K562 (cell line): ENCODE results near the gene CRYBG1. TPM values are rescaled to one million over a fixed set of nuclear protein-coding genes. Genes with fewer than 3 reads are reported as not detected.

Experiments used
- CHAMP1 ChIP-seq: fragments of 450-650 bp; IDR thresholded peaks from 2 replicates; pipeline ENCODE4 v1.6.1; 2016; ENCODE audit warnings: mild to moderate bottlenecking
- FOXK2 ChIP-seq, 2 experiments: fragments of 450-650 bp; IDR thresholded peaks in 1 of 2; conservative IDR thresholded peaks in 1 of 2; 2 replicates each; pipeline ENCODE4 v1.6.1; 2016; ENCODE audit warnings: low read depth in 2 of 2, mild to moderate bottlenecking in 1 of 2
- NFIX ChIP-seq: fragments of 250-450 bp; sonication (Bioruptor Pico); IDR thresholded peaks from 2 replicates; pipeline ENCODE4 v1.4.0; 2020; ENCODE audit warnings: low read depth, mild to moderate bottlenecking, moderate library complexity
- NFYB ChIP-seq: IDR thresholded peaks from 2 replicates; pipeline ENCODE4 v1.6.1; 2011; ENCODE audit warnings: mild to moderate bottlenecking, moderate library complexity; ENCODE audit not compliant: insufficient read length; ENCODE audit errors: extremely low read depth
- RAD21 ChIP-seq, 2 experiments: fragments of 250-450 bp in 1 of 2; fragments of 450-650 bp in 1 of 2; sonication (Bioruptor Pico) in 1 of 2; formaldehyde crosslinking in 1 of 2; IDR thresholded peaks in 1 of 2; conservative IDR thresholded peaks in 1 of 2; 2 replicates each; pipeline versions ENCODE4 v1.4.0 to v1.8.0; 2020 to 2022; ENCODE audit warnings: mild to moderate bottlenecking in 2 of 2, moderate library complexity in 1 of 2
- RNF219 ChIP-seq: fragments of 250-450 bp; sonication (Bioruptor Pico); IDR thresholded peaks from 2 replicates; pipeline ENCODE4 v1.5.0; 2022; ENCODE audit warnings: mild to moderate bottlenecking
- SREBF1 ChIP-seq: fragments of 150-350 bp; IDR thresholded peaks from 2 replicates; pipeline ENCODE4 v1.6.1; 2014; ENCODE audit warnings: antibody characterized with exemption, low read depth, low read length, borderline replicate concordance
- TRIM28 ChIP-seq: fragments of 450-650 bp; IDR thresholded peaks from 2 replicates; pipeline ENCODE4 v1.6.1; 2017
- polyA plus RNA-seq, 8 experiments: library from polyadenylated mRNA; depleted of rRNA in 4 of 8; stranded (reverse) in 5 of 8; unstranded in 3 of 8; fragments of >200 nt; fragmentation: Nextera tagmentation in 2 of 8; fragmentation: Illumina TruSeq in 1 of 8; extraction: Ambion mirVana in 2 of 8; extraction: Trizol in 1 of 8; gene quantifications; 2 replicates each; pipeline versions ENCODE4 v1.2.1 to v1.2.3, GENCODE V29; 2011 to 2014; ENCODE audit warnings: inconsistent platforms in 1 of 8, missing spikeins in 1 of 8
- total RNA-seq, 7 experiments: library from RNA; depleted of rRNA in 6 of 7; stranded (reverse); fragments of >200 nt in 6 of 7; fragmentation: Illumina TruSeq in 2 of 7; extraction: Trizol in 2 of 7; gene quantifications; 2 replicates each; pipeline versions ENCODE4 v1.2.1 to v1.2.3, GENCODE V29; 2011 to 2021; ENCODE audit warnings: low replicate concordance in 1 of 7
- TF ChIP-seq, protein P1 (sequence below), 3 experiments: IDR thresholded peaks in 2 of 3; conservative IDR thresholded peaks in 1 of 3; 2 replicates each; pipeline ENCODE4 v1.5.1; 2011 to 2012; ENCODE audit warnings: low read length in 3 of 3, mild to moderate bottlenecking in 3 of 3, control low read depth in 2 of 3, improper control_type of control experiment in 1 of 3, inconsistent platforms in 1 of 3, low read depth in 1 of 3, mixed read lengths in 1 of 3, moderate library complexity in 1 of 3; ENCODE audit not compliant: insufficient read depth in 2 of 3
- TF ChIP-seq, protein P2 (sequence below), 2 experiments: IDR thresholded peaks in 1 of 2; conservative IDR thresholded peaks in 1 of 2; 2 replicates each; pipeline ENCODE4 v1.6.1; 2016; ENCODE audit warnings: low read depth in 2 of 2, mild to moderate bottlenecking in 1 of 2, missing compliant biosample characterization in 1 of 2, missing genetic modification characterization in 1 of 2, moderate library complexity in 1 of 2

CRYBG1 gene
- total and polyA plus RNA-seq, 9 of the 15 experiments (the other 6 are each of a cell fraction or from before 2014, with no cell fraction given), result 0.07 to 0.47 (median 0.11) TPM

DNA sequence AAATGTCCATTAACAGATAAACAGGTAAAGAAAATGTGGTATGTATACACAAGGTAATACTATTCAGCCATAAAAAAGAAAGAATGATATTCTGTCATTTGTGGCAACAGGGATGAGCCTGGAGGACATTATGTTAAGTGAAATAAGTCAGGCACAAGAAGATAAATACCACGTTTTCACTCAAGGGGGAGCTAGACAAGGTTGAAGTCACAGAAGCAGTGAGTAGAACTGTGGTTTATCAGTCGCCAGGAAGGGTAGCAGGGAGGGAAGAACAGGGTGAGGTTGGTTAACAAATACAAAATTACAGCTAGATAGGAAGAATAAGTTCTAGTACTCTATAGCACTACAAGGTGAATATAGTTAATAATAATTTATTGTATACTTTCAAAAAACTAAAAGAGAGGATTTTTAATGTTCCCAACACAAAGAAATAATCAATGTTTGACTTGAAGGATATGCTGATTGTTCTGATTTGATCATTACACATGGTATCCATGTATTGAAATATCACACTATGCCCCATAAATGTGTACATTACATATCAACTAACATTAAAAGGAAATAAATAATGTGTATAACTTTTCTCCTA, 247.7 kb downstream of the CRYBG1 start (continued):
- TF ChIP-seq NFYB (no peak), TRIM28 (no peak), NFIX (CRISPR knock-in tag) (no peak), CHAMP1 (0 out of 2 replicates have a peak, but pooled peaks have one; percentile 26), FOXK2 (conservative IDR thresholded peaks at IDR 0.05 in 1 of 2, IDR thresholded peaks at IDR 0.05 in 1 of 2; ENCODE audit: low read depth in 2 of 2) (peak; percentile 51 to 52; a peak in 1 of 4 replicates), RNF219 (CRISPR knock-in tag) (no peak), SREBF1 (no peak), RAD21 (CRISPR knock-in tag; conservative IDR thresholded peaks at IDR 0.05 in 1 of 2, IDR thresholded peaks at IDR 0.05 in 1 of 2) (peak; percentile 60 to 75)
- TF ChIP-seq, protein P1, sequence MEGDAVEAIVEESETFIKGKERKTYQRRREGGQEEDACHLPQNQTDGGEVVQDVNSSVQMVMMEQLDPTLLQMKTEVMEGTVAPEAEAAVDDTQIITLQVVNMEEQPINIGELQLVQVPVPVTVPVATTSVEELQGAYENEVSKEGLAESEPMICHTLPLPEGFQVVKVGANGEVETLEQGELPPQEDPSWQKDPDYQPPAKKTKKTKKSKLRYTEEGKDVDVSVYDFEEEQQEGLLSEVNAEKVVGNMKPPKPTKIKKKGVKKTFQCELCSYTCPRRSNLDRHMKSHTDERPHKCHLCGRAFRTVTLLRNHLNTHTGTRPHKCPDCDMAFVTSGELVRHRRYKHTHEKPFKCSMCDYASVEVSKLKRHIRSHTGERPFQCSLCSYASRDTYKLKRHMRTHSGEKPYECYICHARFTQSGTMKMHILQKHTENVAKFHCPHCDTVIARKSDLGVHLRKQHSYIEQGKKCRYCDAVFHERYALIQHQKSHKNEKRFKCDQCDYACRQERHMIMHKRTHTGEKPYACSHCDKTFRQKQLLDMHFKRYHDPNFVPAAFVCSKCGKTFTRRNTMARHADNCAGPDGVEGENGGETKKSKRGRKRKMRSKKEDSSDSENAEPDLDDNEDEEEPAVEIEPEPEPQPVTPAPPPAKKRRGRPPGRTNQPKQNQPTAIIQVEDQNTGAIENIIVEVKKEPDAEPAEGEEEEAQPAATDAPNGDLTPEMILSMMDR (IDR thresholded peaks at IDR 0.05 in 2 of 3, conservative IDR thresholded peaks at IDR 0.05 in 1 of 3; ENCODE audit: insufficient read depth in 2 of 3, low read depth in 1 of 3, low read length in 3 of 3), result peak; percentile 58 to 78 (median 67)
- TF ChIP-seq, protein P2, sequence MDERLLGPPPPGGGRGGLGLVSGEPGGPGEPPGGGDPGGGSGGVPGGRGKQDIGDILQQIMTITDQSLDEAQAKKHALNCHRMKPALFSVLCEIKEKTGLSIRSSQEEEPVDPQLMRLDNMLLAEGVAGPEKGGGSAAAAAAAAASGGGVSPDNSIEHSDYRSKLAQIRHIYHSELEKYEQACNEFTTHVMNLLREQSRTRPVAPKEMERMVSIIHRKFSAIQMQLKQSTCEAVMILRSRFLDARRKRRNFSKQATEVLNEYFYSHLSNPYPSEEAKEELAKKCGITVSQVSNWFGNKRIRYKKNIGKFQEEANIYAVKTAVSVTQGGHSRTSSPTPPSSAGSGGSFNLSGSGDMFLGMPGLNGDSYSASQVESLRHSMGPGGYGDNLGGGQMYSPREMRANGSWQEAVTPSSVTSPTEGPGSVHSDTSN (CRISPR knock-in tag; IDR thresholded peaks at IDR 0.05; ENCODE audit: low read depth), result no peak
- TF ChIP-seq, protein P2 (tag; conservative IDR thresholded peaks at IDR 0.05; ENCODE audit: low read depth), result no peak
